H54 (cell line): ENCODE measurements around the gene EPG5.
A peak's percentile ranks its signal among the peaks of the same experiment; 100 is the strongest.

Source experiments
- DNase-seq: peaks from one replicate; pipeline ENCODE4 v3.0.0; 2011; ENCODE audit warnings: low spot score, mixed read lengths; ENCODE audit not compliant: insufficient read length
- FAIRE-seq: peaks from 3 replicates; lab custom pipeline; 2011; peaks lifted over from hg19 to GRCh38; lab: Jason Lieb, UNC
- POLR2A ChIP-seq: IDR thresholded peaks from 2 replicates; pipeline ENCODE4 v1.6.1; 2011; ENCODE audit warnings: low read depth, mild to moderate bottlenecking, low read length

The EPG5 gene

GRCh38 chr18:45879681-45880655 is 87.2 kb downstream of the EPG5 start:
- FAIRE-seq (no peak), DNase-seq (peak; percentile 13)
- TF ChIP-seq POLR2A: no peak

GRCh38 chr18:45877403-45877802 is 89.7 kb downstream of the EPG5 start:
- no peak for FAIRE-seq
- DNase-seq: no peak
- TF ChIP-seq POLR2A: no peak

GRCh38 chr18:45876161-45876560 is 91.0 kb downstream of the EPG5 start:
- DNase-seq (no peak), FAIRE-seq (no peak)
- no peak for TF ChIP-seq POLR2A

GRCh38 chr18:45874491-45875184 is 92.5 kb downstream of the EPG5 start:
- no peak for TF ChIP-seq POLR2A
- DNase-seq (no peak), FAIRE-seq (no peak)

GRCh38 chr18:45871431-45872084 is 95.6 kb downstream of the EPG5 start:
- TF ChIP-seq POLR2A: no peak
- FAIRE-seq: peak; percentile 50
- peak; percentile 3 for DNase-seq

GRCh38 chr18:45870419-45870818 is 96.7 kb downstream of the EPG5 start:
- DNase-seq: no peak
- TF ChIP-seq POLR2A: no peak
- FAIRE-seq: no peak

GRCh38 chr18:45865466-45865865 is 101.7 kb downstream of the EPG5 start:
- no peak for DNase-seq
- no peak for TF ChIP-seq POLR2A
- FAIRE-seq: no peak

- FAIRE-seq: no peak
- no peak for TF ChIP-seq POLR2A
- DNase-seq: no peak
Observed at GRCh38 chr18:45864081-45864480, 103.0 kb downstream of the EPG5 start.

GRCh38 chr18:45863469-45863868 is 103.7 kb downstream of the EPG5 start:
- DNase-seq (no peak), FAIRE-seq (no peak)
- no peak for TF ChIP-seq POLR2A

- DNase-seq (no peak), FAIRE-seq (no peak)
- no peak for TF ChIP-seq POLR2A
Observed at GRCh38 chr18:45861926-45862325, 105.2 kb downstream of the EPG5 start.

- DNase-seq (no peak), FAIRE-seq (no peak)
- TF ChIP-seq POLR2A: no peak
Observed at GRCh38 chr18:45860971-45861370, 106.2 kb downstream of the EPG5 start.

GRCh38 chr18:45860492-45860891 is 106.6 kb downstream of the EPG5 start:
- no peak for TF ChIP-seq POLR2A

GRCh38 chr18:45859334-45859733 is 107.8 kb downstream of the EPG5 start:
- no peak for FAIRE-seq
- TF ChIP-seq POLR2A: no peak
- DNase-seq: no peak

More at GRCh38 chr18:45860492-45860891, 106.6 kb downstream of the EPG5 start:
- FAIRE-seq (no peak), DNase-seq (no peak)

GRCh38 chr18:45856531-45856930 is 110.6 kb downstream of the EPG5 start:
- TF ChIP-seq POLR2A: no peak
- FAIRE-seq: no peak
- DNase-seq: no peak
